Caki2 (cell line): ENCODE results near the gene LSR. TPM values are rescaled to one million over a fixed set of nuclear protein-coding genes. Genes with fewer than 3 reads are reported as not detected.
"Not testable (repeated sequence)": the region's sequence is repeated elsewhere in the genome, so short reads cannot be mapped to it uniquely, and the experiment has no call there.

Experiments used
- DNase-seq: peaks from one replicate; pipeline ENCODE4 v3.0.0-alpha.2; 2015; ENCODE audit warnings: low read depth
- in situ Hi-C: cut with HindIII; loops from 2 replicates; pipeline ENCODE4 v1.10.0; 2016; ENCODE audit warnings: low sequenced_read_pairs, low pct_unique_long_range_greater_than_20kb, mixed read lengths
- total RNA-seq: library from RNA; depleted of rRNA; stranded (reverse); fragments of >200 nt; shearing (Covaris generic); gene quantifications from 2 replicates; pipeline ENCODE4 v1.2.3, GENCODE V29; 2014; ENCODE audit warnings: low replicate concordance

LSR gene
- total RNA-seq, 1 experiment from 2014 or later = 33.0 TPM

DNA sequence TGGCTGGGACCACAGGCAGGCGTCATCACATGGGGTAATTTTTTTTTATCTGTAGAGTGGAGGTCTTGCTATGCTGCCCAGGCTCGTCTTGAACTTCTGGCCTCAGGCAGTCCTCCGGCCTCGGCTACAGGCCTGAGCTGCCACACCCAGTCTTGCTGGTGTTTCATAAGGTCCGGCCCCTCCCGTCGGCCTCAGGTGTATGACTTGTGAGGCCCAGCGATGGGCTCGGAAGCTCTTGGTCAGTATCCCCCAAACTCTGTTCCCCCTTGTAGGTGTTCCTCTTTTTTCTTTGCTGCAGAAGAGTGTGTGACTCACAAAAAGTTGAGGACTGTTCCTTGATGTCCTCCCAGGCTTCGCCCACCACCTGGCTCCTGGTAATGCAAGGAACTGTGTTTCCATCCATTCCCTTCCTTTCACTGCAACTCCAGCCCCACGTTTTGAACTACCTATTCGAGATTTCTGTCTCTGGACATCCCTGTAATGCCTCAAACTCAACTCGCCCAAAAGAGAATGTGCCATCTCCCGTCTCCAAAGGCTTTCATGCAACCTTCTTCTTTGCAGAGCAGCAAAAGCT lies 25.0 kb downstream of the LSR start:
- no peak for DNase-seq
- in situ Hi-C loops = no loop called here

DNA sequence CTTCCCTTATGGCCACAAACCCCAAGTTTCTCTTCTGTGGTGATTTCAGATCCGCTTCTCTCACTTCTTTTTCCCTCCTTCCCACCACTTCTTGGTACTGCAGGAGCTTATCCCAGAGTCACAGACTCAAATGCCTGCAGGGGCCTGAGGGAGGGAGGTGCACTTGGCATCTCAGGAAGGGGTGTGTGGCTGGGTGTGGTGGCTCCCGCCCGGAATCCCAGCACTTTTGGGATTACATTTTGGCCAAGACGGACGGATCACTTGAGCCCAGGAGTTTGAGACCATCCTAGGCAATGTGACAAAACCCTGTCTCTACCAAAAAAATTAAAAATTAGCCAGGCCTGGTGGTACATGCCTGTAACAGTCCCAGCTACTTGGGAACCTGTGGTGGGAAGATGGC lies 25.5 kb downstream of the LSR start:
- in situ Hi-C loops = no loop called here
- DNase-seq = no peak

DNA sequence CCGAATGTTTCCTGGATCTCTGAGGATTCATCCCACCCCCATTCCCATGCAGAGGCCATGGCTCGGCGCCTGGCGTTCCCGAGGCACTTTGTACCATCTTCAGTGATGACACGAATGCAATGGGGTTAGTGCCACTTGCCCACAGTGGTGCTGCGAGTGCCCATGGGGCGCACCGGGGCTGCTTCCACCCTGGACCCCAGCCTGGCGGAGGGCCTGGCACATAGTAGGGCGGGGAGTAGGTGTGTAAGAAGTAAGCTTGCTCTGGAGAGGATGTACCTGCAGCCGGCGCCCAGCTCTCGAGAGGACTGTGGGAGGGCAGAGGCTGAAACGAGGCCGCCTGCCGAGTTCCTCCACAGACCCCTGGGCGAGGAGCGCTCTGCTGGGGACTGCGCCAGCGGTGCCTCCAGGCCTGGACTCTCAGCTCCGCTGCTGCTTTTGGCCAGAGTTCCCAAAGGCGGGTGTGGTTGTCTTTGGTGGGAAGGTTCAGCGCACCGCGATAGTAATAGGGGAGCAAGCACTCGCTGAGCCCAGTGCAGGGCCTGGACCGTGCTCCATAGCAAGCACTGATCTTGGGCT lies 28.0 kb downstream of the LSR start:
- in situ Hi-C loops = no loop called here

DNA sequence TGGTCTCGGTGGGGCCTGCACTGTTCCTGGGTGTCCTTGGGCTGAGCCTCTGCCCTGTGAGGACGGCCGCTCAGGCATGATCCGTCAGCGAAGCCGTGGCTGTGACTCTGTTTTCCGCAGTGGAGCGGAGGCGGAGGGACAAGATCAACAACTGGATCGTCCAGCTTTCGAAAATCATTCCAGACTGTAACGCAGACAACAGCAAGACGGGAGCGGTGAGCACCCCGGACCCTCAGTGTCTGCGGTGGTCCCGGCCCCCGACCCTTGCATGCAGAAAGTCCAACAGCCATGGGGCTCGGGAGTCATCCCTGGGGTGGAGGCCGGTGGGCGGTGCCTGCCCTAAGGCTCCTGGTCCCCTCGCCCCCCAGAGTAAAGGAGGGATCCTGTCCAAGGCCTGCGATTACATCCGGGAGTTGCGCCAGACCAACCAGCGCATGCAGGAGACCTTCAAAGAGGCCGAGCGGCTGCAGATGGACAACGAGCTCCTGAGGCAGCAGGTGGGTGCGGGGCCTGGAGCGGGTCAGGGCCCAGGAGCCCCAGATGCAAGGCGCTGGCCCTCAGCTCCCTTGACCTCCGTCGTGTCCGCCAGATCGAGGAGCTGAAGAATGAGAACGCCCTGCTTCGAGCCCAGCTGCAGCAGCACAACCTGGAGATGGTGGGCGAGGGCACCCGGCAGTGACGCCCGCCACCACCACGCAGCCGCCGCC lies 29.9 kb downstream of the LSR start:
- DNase-seq = no peak
- in situ Hi-C loops = no loop called here

More for the DNA sequence above, 28.0 kb downstream of the LSR start:
- DNase-seq = no peak

DNA sequence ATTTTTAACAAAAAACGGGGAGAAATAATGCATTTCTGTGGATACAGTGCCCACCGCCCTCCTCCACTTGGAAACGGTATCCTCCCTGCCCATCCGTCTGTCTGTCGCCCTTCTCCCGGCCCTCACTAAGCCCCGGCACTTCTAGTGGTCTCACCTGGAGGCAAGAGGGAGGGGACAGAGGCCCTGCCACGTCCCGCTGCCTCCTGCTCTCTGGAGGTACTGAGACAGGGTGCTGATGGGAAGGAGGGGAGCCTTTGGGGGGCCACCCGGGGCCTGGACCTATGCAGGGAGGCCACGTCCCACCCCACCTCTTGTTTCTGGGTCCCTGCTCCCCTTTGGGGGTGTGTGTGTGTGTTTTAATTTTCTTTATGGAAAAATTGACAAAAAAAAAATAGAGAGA lies 30.6 kb downstream of the LSR start:
- in situ Hi-C loops = no loop called here
- DNase-seq = no peak

DNA sequence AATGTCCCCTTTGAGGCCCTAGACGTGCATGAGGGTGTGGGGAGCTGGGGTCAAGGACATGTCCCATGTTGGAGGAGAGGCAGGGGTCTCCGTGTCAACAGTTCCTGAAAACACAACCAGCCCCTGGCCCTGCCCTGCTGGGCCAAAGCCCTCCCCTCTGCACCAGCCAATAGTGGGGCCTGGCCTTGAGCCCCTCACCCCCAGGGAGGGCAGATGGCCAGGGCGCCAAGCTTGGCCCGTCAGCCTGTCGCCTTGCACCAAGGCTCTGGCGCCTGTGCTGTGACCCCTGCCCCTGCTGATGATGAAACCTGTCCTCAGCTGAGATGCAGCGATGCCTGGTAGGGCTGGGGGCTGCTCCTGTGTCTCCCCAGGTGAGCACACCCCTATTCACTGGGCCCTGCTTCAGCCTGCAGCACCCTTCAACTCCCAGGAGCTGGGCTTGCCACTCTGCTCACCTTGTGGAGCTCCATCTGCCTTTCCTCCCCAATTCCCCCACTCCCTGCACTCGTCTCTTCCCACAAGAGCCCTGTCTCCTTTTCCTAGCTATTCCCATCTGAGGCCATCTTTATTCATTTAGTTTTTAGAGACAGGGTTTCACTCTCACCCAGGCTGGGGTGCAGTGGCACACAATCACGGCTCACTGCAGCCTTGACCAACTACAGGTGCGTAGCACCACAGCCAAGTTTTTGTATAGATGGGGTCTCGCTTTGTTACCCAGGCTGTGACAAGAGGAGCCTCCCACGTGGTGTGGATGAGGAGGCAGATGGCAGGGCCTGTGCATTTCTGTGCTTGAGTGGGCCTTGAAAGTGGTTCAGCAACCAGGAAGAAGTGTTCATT lies 31.4 kb downstream of the LSR start:
- in situ Hi-C loops = no loop called here
- DNase-seq = no peak

DNA sequence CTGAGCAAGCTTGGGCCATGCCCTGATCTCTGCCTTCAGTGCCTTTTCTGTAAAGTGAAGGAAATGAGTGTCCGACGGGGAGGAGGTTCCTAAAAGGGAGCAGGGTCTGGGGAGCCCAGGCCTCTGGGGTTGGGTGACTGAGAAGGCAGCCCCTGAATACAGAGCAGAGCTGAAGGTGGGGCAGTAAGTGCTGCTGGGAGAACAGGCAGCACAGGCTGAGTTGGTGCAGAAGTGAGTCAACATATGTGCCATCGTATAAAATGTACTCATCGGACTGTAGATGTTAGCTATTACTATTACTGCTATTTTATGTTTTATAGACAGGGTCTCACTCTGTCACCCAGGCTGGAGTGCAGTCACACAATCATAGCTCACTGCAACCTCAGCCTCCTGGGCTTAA lies 32.5 kb downstream of the LSR start:
- in situ Hi-C loops = no loop called here
- no peak for DNase-seq

DNA sequence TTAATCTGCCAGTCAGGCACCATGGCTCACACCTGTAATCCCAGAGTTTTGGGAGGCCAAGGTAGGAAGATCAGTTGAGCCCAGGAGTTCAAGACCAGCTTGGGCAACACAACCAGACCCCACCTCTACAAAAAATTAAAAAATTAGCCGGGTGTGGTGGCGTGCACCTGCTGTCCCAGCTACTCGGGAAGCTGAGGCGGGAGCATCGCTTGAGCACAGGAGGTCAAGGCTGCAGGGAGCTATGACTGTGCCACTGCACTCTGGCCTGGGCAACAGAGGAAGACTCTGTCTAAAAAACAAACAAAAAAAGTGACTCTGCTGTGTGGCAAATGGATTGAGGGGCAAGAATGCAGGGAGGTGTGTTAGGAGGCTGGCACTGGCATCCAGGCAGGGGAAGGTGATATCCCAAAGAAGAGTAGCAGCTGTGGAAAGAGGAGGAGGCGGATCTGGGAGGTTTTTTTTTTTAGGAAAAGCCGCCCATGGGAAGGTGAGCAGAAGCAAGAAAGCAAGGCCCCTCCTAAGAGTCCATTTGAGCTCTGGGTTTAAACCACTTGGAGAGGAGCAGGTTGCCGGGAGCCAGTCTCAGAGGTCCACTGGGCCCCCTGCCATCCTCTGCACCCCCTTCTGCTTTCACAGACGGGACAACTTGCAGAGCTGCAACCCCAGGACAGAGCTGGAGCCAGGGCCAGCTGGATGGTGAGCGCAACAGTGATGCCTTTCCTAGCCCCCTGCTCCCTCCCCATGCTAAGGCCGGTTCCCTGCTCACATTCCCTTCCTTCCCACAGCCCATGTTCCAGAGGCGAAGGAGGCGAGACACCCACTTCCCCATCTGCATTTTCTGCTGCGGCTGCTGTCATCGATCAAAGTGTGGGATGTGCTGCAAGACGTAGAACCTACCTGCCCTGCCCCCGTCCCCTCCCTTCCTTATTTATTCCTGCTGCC lies 35.6 kb downstream of the LSR start:
- no peak for DNase-seq
- in situ Hi-C loops = no loop called here

DNA sequence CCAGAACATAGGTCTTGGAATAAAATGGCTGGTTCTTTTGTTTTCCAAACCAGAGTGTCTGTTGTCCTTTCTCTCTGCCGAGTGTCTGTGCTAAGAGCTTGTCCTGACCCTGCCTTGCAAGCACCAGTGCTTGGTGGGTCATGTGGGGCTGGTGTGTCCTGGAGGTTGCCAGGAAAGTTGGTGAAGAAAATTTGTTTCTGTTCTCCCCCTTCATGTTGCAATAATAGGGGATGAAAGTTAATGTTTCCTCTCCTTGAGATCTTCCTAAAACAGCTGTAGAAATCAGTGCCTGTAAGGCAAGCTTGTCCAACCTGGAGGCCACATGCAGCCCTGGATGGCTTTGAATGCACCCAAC lies 36.3 kb downstream of the LSR start:
- in situ Hi-C loops = no loop called here
- no peak for DNase-seq

DNA sequence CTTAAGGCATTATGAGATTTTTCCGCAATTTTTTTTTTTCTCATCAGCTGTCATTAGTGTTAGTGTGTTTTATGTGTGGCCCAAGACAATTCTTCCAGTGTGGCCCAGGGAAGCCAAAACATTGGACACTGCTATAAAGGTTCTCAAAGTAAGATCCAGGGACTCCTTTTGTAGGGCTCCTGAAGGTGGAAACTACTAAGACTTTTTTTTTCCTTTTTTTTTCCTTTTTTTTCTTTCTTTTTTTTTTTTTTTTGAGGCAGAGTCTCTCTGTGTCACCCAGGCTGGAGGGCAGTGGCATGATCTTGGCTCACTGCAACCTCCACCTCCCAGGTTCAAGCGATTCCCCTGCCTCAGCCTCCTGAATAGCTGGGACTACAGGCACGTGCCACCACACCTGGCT lies 36.7 kb downstream of the LSR start:
- DNase-seq, in situ Hi-C loops: not testable (repeated sequence)

DNA sequence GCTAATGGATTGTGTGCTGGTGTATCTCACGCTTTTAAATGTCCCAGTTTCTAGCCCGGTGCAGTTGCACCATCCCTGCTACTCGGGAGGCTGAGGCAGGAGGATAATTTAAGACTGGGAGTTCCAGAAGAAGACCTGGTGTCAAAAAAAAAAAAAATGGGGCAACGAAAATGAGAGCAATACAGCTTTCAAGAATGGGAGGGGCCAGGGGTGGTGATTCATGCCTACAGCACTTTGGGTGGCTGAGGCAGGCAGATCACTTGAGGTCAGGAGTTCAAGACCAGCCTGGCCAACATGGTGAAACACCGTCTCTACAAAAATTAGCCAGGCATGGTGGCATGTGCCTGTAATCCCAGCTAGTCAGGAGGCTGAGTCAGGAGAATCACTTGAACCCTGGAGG lies 37.3 kb downstream of the LSR start:
- in situ Hi-C loops, DNase-seq: not testable (repeated sequence)

DNA sequence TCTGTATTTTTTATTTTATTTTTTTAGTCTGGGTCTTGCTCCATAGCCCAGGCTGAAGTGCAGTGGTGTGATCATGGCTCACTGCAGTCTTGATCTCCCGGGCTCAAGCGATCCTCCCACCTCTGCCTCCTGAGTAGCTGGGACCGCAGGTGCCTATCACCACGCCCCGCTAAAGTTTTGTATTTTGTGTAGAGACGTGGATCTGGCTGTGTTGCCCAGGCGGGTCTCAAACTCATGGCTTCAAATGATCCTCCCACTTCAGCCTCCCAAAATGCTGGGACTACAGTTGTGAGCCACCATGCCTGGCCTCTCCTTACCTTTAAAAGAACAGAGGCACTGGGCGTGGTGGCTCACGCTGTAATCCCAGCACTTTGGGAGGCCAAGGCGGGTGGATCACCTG lies 38.9 kb downstream of the LSR start:
- DNase-seq = no peak
- in situ Hi-C loops = no loop called here

DNA sequence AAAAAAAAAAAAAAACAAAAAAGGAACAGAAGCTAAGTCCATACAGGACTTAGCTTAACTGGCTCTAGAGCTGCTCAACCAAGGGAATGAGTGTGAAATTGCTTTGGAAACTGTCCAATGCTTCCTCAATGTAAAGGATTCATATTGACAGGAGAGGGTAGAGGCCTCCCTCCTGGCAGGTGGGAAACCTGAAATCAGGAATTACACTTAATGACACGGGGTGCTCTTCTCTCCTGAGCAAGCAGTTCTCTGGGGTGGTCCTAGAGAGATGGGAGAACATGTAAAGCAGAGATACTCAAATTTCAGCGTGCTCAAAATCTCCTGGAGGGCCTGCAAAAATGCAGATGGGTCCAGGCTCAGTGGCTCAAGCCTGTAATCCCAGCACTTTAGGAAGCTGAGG lies 39.5 kb downstream of the LSR start:
- in situ Hi-C loops = no loop called here

DNA sequence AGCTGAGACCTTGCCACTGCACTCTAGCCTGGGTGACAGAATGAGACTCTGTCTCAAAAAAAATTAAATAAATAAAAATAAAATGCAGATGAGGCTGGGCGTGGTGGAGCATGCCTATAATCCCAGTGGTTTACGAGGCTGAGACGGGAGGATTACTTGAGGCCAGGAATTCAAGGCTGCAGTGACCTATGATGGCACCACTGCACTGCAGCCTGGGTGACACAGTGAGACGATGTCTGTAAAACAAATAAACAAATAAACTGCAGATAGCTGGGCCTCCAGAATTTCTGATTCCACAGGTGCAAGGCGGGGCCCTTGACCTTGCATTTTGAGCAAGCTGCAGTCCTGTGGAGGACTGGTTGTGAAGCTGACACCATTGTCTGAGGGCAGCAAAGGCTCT lies 40.1 kb downstream of the LSR start:
- in situ Hi-C loops = no loop called here
- DNase-seq = no peak

More for the DNA sequence above, 39.5 kb downstream of the LSR start:
- DNase-seq = no peak

DNA sequence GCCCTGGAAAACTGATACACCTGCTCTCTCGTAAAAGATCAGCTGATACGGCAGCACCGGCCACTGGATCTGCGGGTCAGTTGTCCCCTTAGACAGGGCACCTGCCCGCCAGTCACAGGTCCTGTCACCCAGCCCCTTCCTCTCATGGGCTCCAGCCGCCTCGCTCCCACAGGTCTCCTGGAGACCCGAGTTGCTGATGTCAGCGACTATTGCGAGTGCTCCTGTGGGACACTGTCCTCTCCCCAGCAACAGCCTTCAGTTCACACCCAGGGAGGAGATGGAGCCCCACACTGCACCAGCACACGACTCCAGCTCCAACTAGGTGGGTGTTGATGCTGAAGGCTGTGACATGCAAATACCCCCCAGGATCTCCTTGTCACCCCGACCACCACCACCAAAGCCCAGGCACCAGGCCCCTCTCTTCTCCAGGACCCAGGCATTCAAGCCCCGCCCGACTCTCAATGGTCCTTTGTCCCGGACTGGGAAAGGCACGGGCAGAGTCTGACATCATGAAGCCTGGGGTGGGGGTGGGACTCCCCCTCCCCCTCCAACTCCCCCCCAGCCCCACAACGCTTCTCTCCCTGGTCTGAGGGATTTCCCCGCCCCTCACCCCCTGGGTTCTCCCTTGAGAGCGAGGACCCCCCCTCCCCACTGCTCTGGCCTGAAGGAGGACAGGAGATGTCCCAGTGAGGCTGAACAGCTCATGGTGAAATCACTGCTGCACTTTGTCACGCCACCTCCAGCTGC lies 41.8 kb downstream of the LSR start:
- in situ Hi-C loops = no loop called here

DNA sequence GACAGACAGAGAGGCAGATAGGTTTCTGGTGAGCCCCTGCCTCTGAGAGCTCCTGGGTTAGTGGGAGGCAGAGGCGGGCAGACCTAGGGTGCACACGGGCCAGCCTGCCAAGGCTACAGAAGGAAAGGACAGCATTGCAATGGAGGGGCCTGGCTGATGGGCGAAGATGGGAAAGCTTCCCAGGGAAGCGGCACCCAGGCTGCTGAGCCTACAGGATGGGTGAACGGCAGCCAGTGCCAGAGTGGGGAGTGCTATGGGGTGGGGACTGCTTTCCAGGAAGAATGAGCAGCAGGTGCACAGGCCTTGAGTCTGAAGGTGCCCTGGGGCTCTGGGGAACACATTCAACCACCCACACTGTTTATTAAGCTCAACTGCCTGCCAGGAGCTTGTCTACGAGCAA lies 42.5 kb downstream of the LSR start:
- in situ Hi-C loops = no loop called here
- DNase-seq = no peak

More for the DNA sequence above, 41.8 kb downstream of the LSR start:
- DNase-seq = no peak

DNA sequence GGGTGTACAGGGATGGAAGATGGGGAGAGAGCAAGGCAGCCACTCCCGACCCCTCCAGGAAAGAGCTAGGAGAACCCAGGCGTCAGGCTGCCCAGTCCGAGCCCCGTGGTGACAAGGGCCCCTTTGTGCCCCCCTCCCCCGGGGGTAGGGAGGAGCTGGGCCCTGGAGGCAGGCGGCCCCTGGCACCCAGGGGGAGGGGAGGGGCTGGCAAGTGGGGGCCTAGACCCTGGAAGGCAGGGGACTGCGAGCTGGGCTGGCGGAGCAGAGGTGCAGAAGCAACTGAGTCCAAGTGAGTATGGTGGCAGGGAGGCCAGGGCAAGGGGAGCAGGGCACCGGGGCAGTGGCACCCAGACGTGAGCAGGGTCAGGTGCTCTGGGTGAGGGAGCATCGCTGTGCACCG lies 43.1 kb downstream of the LSR start, which contains the start of gene MAG:
MAG (plus strand) TSS at position 246 of the 400 bp plus-strand sequence. CDS start 3,248 bp downstream, outside the sequence.
- in situ Hi-C loops = no loop called here
- DNase-seq = no peak
